PC-3 (cell line): ENCODE results near the gene KCNJ6. TPM values are rescaled to one million over a fixed set of nuclear protein-coding genes. Genes with fewer than 3 reads are reported as not detected.

Experiments
- ATAC-seq: fragments of 200-7000 bp; cut with Tn5 transposase; 2 replicates; pipeline ENCODE4 v1.9.1; 2020; ENCODE audit warnings: mild to moderate bottlenecking, moderate library complexity
- BruUV-seq: library from RNA; stranded (reverse); fragments of 400-500 nt; replicated peaks from 2 replicates; lab custom pipeline; 2021; lab: Mats Ljungman, UMichigan
- CTCF ChIA-PET: fragments of 300-600 bp; sonication (Branson Sonifier 250); formaldehyde crosslinking; loops from one replicate; lab custom pipeline; 2022; ENCODE audit warnings: antibody characterized with exemption; lab: Charles Lee
- POLR2A ChIA-PET: fragments of 300-600 bp; sonication (Branson Sonifier 250); formaldehyde crosslinking; loops from one replicate; lab custom pipeline; 2022; ENCODE audit warnings: antibody characterized with exemption; ENCODE audit not compliant: unreplicated experiment; lab: Charles Lee
- DNase-seq: peaks from one replicate; pipeline ENCODE4 v3.0.0-alpha.2; 2015
- H2AFZ ChIP-seq: fragments of 300-600 bp; sonication (generic); 2 replicates; pipeline ENCODE4 v1.6.0; 2016; ENCODE audit warnings: antibody characterized with exemption, low read length
- H3F3A ChIP-seq: fragments of 300-600 bp; sonication (generic); one replicate; pipeline ENCODE4 v1.6.0; 2017; ENCODE audit warnings: antibody characterized with exemption, low read length, control low read depth, mild to moderate bottlenecking; ENCODE audit not compliant: unreplicated experiment
- H3K27ac ChIP-seq: fragments of 300-600 bp; sonication (generic); 2 replicates; pipeline ENCODE4 v1.5.1; 2016; ENCODE audit warnings: mild to moderate bottlenecking, low read length
- H3K27me3 ChIP-seq: fragments of 300-600 bp; sonication (generic); 2 replicates; pipeline ENCODE4 v1.6.1; 2016; ENCODE audit warnings: low read length, mixed read lengths
- H3K36me3 ChIP-seq: fragments of 300-600 bp; sonication (generic); 2 replicates; pipeline ENCODE4 v1.6.1; 2016; ENCODE audit warnings: low read depth, mixed run types, low read length, mixed read lengths
- H3K4me1 ChIP-seq: fragments of 300-600 bp; sonication (generic); 2 replicates; pipeline ENCODE4 v1.5.1; 2016; ENCODE audit warnings: low read length; ENCODE audit not compliant: insufficient read depth
- H3K4me2 ChIP-seq: fragments of 300-600 bp; sonication (generic); 2 replicates; pipeline ENCODE4 v1.6.0; 2016; ENCODE audit warnings: low read length
- H3K4me3 ChIP-seq: fragments of 300-600 bp; sonication (generic); 2 replicates; pipeline ENCODE4 v1.5.1; 2016; ENCODE audit warnings: mild to moderate bottlenecking, low read length, mixed read lengths
- H3K79me2 ChIP-seq: fragments of 300-600 bp; sonication (generic); 2 replicates; pipeline ENCODE4 v1.6.1; 2017; ENCODE audit warnings: low read length, mixed read lengths
- H3K9ac ChIP-seq: fragments of 300-600 bp; sonication (generic); 2 replicates; pipeline ENCODE4 v1.6.0; 2016; ENCODE audit warnings: mild to moderate bottlenecking, low read length
- H3K9me2 ChIP-seq: fragments of 300-600 bp; sonication (generic); replicated peaks from 2 replicates; pipeline ENCODE4 v1.6.1; 2016; ENCODE audit warnings: mixed run types, low read length, mixed read lengths
- H3K9me3 ChIP-seq: fragments of 300-600 bp; sonication (generic); 2 replicates; pipeline ENCODE4 v1.6.1; 2016; ENCODE audit warnings: low read length, mixed read lengths
- H4K20me1 ChIP-seq: fragments of 300-600 bp; sonication (generic); 2 replicates; pipeline ENCODE4 v1.6.1; 2016; ENCODE audit warnings: low read length, mixed read lengths
- EZH2 ChIP-seq: fragments of 300-600 bp; sonication (generic); IDR thresholded peaks from one replicate; pipeline ENCODE4 v1.6.1; 2017; ENCODE audit warnings: antibody characterized with exemption, mild to moderate bottlenecking, low read length; ENCODE audit not compliant: unreplicated experiment
- EZH2phosphoT487 ChIP-seq: fragments of 300-600 bp; sonication (generic); IDR thresholded peaks from 2 replicates; pipeline ENCODE4 v1.6.1; 2018; ENCODE audit warnings: mild to moderate bottlenecking, antibody characterized with exemption, low read length, borderline replicate concordance
- intact Hi-C: fragments of 100-400 bp; cut with micrococcal nuclease; formaldehyde crosslinking; loops from 2 replicates; pipeline ENCODE4 v1.9.0; 2023
- total RNA-seq: library from RNA; depleted of rRNA; stranded (reverse); fragments of >200 nt; gene quantifications from 2 replicates; pipeline ENCODE4 v1.2.3, GENCODE V29; 2014
- TF ChIP-seq, protein P1 (sequence below): fragments of 300-600 bp; sonication (generic); conservative IDR thresholded peaks from 2 replicates; pipeline ENCODE4 v1.5.1; 2017; ENCODE audit warnings: antibody characterized with exemption, low read depth, mild to moderate bottlenecking, low read length

KCNJ6 gene
- total RNA-seq, 1 experiment from 2014 or later, result not detected

DNA sequence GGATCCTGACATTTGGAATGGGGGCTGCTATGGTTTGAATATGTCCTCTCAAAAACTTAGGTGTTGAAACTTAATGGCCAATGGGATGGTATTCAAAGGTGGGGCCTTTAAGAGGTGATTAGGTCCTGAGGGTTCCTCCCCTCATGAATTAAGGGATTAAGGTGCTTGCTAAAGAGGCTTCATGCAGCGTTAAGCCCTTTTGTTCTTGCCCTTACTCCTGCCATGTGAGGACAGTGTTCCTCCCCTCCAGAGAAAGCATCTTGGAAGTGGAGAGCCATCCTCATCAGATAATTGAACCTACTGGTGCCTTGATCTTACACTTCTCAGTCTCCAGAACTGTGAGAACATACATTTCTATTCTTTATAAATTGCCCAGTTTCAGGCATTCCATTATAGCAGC lies 146.6 kb downstream of the KCNJ6 start:
- DNase-seq (no peak), ATAC-seq (no peak)
- Histone ChIP-seq H2AFZ (no peak overlapping the region), H3K9me2 (no peaks in the 10 kb centered on the region), H3F3A (no peaks in the 10 kb centered on the region), H3K27ac (no peak overlapping the region), H3K27me3 (peaks cover 22% of the 10 kb centered on the region), H3K9ac (no peak overlapping the region), H3K9me3 (no peaks in the 10 kb centered on the region), H3K4me3 (no peak overlapping the region), H3K36me3 (no peaks in the 10 kb centered on the region), H3K4me1 (no peaks in the 10 kb centered on the region), H4K20me1 (no peaks in the 10 kb centered on the region), H3K79me2 (no peaks in the 10 kb centered on the region), H3K4me2 (no peak overlapping the region)
- BruUV-seq, result no TSS peak
- TF ChIP-seq EZH2 (no peak), EZH2phosphoT487 (no peak)
- TF ChIP-seq, protein P1, sequence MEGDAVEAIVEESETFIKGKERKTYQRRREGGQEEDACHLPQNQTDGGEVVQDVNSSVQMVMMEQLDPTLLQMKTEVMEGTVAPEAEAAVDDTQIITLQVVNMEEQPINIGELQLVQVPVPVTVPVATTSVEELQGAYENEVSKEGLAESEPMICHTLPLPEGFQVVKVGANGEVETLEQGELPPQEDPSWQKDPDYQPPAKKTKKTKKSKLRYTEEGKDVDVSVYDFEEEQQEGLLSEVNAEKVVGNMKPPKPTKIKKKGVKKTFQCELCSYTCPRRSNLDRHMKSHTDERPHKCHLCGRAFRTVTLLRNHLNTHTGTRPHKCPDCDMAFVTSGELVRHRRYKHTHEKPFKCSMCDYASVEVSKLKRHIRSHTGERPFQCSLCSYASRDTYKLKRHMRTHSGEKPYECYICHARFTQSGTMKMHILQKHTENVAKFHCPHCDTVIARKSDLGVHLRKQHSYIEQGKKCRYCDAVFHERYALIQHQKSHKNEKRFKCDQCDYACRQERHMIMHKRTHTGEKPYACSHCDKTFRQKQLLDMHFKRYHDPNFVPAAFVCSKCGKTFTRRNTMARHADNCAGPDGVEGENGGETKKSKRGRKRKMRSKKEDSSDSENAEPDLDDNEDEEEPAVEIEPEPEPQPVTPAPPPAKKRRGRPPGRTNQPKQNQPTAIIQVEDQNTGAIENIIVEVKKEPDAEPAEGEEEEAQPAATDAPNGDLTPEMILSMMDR, result no peak
- intact Hi-C loops, result no loop called here
- ChIA-PET CTCF (no interaction called here), POLR2A (no interaction called here)

DNA sequence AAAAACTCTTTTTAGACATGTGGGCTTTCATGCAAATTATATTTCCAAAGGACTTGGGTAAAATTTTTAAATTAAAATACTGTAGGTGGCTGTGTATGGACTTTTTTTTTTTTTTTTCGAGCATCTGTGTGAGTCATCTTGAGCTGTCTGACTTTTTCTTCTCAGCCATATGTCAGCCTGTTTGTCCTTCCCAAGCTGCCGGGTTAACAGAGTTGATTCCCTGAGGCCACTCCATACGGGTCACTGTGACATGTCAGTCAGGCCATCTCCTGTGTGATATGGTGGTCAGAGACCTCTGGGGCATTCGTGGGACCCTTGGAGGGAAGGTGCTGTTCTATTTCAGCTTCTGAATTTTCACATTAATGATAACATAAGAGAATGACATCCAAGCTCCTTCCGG lies 148.3 kb downstream of the KCNJ6 start:
- Histone ChIP-seq H3K4me3 (no peak overlapping the region), H3K36me3 (no peaks in the 10 kb centered on the region), H3K4me1 (no peaks in the 10 kb centered on the region), H3K4me2 (no peak overlapping the region), H3K9me3 (no peaks in the 10 kb centered on the region), H3K9me2 (no peaks in the 10 kb centered on the region), H2AFZ (no peak overlapping the region), H3K79me2 (no peaks in the 10 kb centered on the region), H3K27ac (no peak overlapping the region), H3F3A (no peaks in the 10 kb centered on the region), H4K20me1 (no peaks in the 10 kb centered on the region), H3K9ac (no peak overlapping the region), H3K27me3 (peaks cover 12% of the 10 kb centered on the region; the same call in 1 of the 2 replicates)
- CTCF ChIA-PET, result no interaction called here
- intact Hi-C loops, result no loop called here
- POLR2A ChIA-PET, result no interaction called here
- TF ChIP-seq EZH2, result no peak
- TF ChIP-seq, protein P1, result no peak
- no peak for TF ChIP-seq EZH2phosphoT487
- no peak for ATAC-seq
- no TSS peak for BruUV-seq
- DNase-seq, result peak; percentile 21

DNA sequence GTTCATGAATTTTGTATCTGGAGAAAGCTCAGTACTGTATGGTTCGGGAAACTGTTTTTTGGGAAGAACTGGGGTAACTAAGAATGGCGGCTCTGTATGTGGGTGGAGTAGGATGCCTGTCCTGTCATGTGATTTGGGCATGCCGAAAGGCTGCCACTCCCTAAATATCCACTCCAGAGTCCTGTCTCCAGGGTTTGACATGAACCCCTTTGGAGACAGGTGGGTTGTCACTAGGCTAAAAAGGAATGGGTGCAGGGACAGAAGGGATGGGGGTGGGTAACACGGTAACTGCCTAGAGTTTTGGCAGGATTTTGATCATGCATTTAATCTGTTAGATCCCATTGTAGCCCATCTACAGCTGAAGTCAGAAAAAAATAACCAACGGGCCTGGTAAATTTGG lies 150.1 kb downstream of the KCNJ6 start:
- no peaks in the 10 kb centered on the region for H3K4me1 ChIP-seq
- H3K36me3 ChIP-seq, result no peaks in the 10 kb centered on the region
- no peaks in the 10 kb centered on the region for H3K79me2 ChIP-seq
- ChIA-PET CTCF (no interaction called here), POLR2A (no interaction called here)
- peaks cover 11% of the 10 kb centered on the region; the same call in 1 of the 2 replicates for H3K27me3 ChIP-seq
- H3K4me2 ChIP-seq, result no peak overlapping the region
- ATAC-seq, result no peak
- intact Hi-C loops, result no loop called here
- no TSS peak for BruUV-seq
- no peak for DNase-seq
- H3K27ac ChIP-seq, result no peak overlapping the region
- TF ChIP-seq, protein P1, result no peak
- TF ChIP-seq EZH2 (no peak), EZH2phosphoT487 (no peak)
- H4K20me1 ChIP-seq, result no peaks in the 10 kb centered on the region
- H3K4me3 ChIP-seq, result no peak overlapping the region
- H3F3A ChIP-seq, result no peaks in the 10 kb centered on the region
- no peak overlapping the region for H2AFZ ChIP-seq
- H3K9me2 ChIP-seq, result no peaks in the 10 kb centered on the region
- no peak overlapping the region for H3K9ac ChIP-seq
- no peaks in the 10 kb centered on the region for H3K9me3 ChIP-seq
